DOHH2 (cell line): ENCODE results near the gene LYPD6.

ENCODE experiments used
- CTCF ChIP-seq: fragments of 200-600 bp; sonication (generic); IDR thresholded peaks from one replicate; pipeline ENCODE4 v1.5.1; 2014; ENCODE audit warnings: antibody characterized with exemption, mild to moderate bottlenecking, low read depth, low read length; ENCODE audit not compliant: poor library complexity, severe bottlenecking
- EZH2phosphoT487 ChIP-seq: fragments of 200-600 bp; sonication (generic); IDR thresholded peaks from 2 replicates; pipeline ENCODE4 v1.6.1; 2017; ENCODE audit warnings: borderline replicate concordance, mild to moderate bottlenecking, antibody characterized with exemption, low read length, moderate library complexity, mixed read lengths

- no peak for TF ChIP-seq CTCF
- no peak for TF ChIP-seq EZH2phosphoT487
Measured at GRCh38 chr2:149427387-149427786, 97.0 kb downstream of the LYPD6 start.
